ENCODE measurements around the gene NLRP5.
"Not testable (repeated sequence)": the region's sequence is repeated elsewhere in the genome, so short reads cannot be mapped to it uniquely, and the experiment has no call there.

The NLRP5 gene

GRCh38 chr19:56099638-56100539 is 113.3 kb downstream of the NLRP5 start:
- DNase-seq, result no peak

GRCh38 chr19:56101095-56101494 is 114.5 kb downstream of the NLRP5 start:
- DNase-seq, result no peak

DNA sequence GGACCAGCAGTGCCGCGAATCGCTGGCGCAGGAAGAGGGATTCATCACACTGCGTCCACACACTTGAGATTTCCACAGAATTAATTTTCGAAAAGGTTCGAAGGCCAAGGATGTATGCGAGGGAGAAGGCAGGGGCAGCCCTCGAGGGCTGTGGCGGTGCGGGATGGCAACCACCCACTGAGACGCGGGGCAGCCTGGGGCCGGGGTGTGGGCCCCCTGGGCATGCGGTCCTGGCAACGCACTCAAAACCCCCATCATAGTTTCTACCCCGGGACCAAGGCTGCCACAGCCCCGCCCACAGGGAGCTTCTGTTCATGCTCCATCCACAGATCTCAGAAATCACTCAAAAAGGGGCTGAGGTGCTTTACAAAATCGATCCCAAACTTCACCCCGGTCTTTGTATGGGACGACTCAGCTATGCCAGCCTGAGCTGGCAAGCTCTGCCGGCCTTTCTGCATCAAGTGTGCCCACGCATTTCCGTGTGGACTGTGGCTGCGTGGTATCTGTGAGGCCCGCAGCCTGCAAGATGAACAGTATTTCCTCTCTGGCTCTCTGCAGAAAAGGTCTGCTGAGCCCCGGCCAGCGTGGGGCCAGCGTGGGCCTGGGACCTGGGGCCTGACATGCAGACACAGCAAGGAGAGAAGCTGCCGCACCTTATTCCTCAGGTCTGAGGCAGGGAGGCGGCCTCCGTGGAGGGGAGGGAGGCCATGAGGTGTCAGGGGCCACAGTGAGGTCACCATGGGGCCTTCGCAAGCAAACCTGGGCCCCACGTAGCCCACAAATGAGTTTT is 115.4 kb downstream of the NLRP5 start:
- no peak for DNase-seq

- no peak for DNase-seq
These were observed 116.5 kb downstream of the NLRP5 start for GRCh38 chr19:56103027-56103614.

DNA sequence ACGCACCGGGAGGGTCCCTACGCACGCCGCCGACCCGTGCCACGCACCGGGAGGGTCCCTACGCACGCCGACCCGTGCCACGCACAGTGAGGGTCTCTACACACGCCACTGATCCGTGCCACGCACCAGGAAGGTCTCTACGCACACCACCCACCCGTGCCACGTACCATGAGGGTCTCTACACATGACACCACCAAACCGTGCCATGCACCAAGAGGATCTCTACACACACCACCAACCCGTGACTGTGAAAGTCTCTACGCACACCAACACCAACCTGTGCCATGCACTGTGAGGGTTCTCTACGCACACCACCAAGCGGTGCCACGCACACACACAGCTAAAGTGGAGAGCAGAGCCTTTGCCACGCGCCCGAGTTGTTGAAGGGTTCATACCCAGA is 117.8 kb downstream of the NLRP5 start:
- DNase-seq, result no peak

DNA sequence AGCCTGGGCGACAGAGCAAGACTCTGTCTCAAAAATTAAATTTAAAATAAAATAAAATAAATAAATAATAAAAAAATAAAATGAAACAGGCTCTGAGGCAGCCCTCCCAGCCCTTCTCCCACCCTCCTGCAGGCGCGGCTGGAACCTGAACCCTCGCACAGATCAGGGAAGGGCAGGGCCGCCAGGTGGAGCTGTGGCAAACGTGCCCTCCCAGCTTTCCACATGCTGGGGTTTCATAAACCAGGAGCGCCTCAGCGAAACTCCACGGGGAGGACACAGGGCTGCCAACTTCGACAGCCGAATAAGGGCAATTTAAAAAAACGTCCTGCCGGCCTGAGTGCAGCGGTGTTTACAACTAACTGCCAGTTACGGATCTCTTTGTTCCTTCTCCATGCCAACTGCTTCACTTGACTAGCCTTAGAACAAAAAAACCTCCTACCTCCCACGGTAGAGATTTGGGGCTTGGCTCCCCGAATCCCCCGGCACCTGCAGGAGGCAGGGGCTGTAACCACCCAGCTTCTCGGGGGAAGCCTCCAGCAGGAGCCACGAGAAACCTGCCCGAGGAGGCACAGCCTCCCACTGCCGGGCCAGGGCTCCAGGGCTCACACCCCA is 118.6 kb downstream of the NLRP5 start:
- DNase-seq, result peak; percentile 51

GRCh38 chr19:56105831-56106396 is 119.3 kb downstream of the NLRP5 start:
- not testable (repeated sequence) for DNase-seq

- DNase-seq, result no peak
These were observed 119.8 kb downstream of the NLRP5 start for GRCh38 chr19:56106397-56106849.

- no peak for DNase-seq
These were observed 120.4 kb downstream of the NLRP5 start for GRCh38 chr19:56106993-56107392.

DNA sequence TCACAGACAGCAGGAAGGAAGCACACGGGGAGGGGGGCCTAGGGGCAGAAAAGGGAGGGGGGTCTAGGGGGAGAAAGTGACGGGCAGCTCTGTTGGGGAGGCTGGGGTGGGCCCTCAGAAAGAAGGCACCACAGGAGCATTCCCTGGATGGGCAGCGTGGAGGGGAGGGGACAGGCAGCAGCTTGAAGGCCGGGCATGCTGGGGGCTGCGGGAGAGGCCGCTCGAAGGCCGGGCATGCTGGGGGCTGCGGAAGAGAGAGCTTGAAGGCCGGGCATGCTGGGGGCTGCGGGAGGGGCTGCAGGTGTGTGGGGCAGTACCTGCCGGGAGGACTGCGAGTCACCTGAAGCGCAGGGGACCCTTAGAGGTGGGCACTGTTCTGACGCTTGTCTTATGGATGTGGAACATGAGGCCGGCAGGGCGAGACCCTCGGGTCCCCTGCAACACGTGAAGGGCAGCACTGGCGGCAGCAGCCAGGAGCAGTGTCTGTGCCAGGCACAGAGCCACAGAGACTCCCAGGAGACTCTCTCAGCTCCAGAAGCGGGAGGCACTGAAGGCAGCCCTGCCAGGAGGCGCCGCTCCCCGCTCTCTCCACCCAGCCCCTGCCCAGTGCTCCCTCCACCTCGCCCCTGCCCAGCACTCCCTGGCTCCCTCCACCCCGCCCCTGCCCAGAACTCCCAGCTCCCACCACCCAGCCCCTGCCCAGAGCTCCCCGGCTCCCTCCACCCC is 121.2 kb downstream of the NLRP5 start:
- DNase-seq, result no peak

- DNase-seq, result no peak
These were observed 122.0 kb downstream of the NLRP5 start for GRCh38 chr19:56108447-56109195.

- no peak for DNase-seq
These were observed 122.7 kb downstream of the NLRP5 start for GRCh38 chr19:56109226-56109625.

DNA sequence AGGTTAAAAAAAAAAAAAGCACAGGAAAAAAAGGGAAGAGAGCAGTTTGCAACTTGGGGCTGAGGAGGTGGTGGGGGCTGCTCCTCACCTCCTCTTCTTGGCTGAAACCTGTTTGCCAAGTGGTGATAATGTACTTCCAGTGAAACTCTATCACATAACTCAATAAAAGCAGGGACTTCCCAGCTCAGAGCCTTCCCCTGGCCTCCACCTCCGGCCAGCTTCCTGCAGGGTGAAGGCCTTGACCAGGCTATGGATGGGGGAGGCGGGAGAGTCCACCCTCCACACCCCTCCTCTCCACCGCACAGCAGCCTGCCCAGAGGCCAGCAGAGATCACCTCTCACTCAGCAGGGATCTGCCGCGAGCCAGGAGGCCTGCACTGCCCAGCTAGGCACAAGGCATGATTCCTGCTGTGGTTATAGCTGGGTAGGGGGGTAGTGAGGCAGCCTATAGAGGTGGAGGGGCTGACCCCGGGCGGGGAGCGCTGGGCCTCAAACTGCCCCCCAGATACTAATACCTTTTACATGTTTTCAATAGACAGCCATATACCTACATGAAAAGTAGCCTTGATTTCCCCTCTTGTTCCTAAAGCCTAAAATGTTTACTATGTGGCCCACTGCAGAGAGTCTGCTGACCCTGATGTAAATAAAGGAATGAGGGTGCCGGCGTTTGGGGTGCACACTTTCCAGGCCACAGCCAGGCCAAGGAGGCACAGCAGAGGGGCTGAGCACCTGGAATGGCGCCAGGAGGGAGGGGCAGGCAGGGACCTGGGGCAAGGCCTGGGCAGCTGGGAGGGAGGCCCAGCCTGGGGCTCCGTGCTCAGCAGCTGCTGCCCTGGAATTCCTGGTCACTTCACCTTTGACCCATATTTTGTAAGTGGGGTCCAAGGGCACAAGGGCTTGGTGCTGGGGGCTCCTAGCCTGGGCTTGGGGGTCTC is 124.2 kb downstream of the NLRP5 start:
- no peak for DNase-seq

Data from stimulated activated CD4-positive, alpha-beta T cell treated with anti-CD3 and anti-CD28 coated beads, Interleukin-4, amount 100 ng/mL, for 24 hours (primary cell).